MV-4-11 (cell line): Measurements from ENCODE around the gene KRT40.

ENCODE experiments used
- DNase-seq: peaks from one replicate; lab custom pipeline; 2025; lab: John Stamatoyannopoulos, UW

KRT40 gene

DNA sequence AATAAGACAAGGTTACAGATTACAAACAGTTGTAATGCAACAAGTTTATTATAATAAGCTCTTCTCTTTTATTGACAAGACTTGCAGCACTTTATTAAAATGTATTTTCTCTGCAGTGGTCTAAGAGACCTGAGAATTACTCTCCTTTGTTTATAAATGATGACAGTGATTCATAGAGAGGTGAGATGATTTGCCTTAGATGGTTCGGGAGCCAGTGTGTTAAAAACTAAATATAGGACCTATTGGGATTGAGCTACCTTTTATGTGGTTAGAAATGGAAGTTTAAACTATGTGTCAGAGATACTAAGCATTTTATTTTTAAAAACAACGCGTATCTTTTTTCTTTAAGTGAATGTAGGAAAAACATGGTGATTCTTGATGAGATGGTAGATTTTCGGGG lies 12.7 kb upstream of the KRT40 start:
- no peak for DNase-seq

DNA sequence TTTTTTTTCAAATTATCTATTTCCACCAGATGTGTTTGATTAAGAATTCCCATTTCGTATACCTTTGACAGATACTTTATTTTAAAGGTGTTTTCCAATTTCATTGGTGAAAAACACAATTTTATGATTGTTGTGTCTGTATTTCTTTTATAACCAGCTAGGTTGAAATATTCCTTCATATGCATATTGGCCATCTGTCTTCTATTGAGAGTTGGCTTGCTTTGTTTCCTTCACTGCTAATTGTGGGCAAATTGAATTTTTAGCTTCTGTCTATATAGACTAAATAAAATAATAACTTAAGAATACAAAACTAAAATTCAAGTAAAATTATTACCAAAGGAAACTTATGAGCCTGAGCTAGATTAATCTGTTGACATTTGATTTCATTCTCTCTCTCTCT lies 11.0 kb upstream of the KRT40 start:
- DNase-seq, result no peak

DNA sequence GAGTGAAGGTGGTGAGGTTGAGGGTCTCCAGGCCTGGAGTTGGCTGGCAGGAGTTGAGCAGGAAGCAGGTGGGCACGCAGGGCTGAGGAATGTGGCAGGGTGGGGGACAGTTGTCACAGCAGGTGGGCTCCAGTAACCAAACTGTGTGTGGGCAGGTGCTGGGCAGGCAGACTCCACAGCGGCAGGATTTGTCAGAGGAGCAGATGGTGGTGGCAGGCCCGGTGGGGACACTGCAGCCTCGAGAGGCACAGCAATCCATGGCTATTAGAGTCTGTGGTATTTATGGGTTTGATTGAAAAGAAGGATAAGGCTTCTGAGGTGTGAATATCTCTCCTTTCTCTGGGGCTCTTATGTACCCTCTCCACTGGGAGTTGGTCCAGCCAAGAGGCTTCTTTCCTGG lies 9.7 kb upstream of the KRT40 start, which contains the start of gene KRTAP3-3:
Gene KRTAP3-3 (minus strand): TSS at position 326 of the 400 bp plus-strand sequence. CDS start 67 bp downstream, at position 259.
- DNase-seq, result no peak

DNA sequence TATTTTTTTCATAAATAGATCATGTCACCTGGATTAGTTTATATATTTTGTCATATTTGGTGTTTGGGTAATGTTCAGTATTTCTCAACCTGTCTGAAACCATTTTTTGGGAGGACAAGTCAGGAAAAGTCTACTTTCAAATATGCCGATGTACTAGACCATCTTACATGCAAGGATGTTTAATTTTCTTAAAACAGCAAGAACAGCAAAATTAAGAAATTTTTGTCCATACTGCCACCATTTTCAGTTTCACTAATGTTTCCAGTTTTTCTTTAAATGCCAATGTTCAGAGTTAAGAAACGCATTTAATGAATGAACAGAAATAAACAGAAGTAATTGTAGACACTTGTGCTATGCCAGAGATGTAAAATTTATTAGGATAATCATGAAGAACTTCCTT lies 9.0 kb upstream of the KRT40 start:
- no peak for DNase-seq

DNA sequence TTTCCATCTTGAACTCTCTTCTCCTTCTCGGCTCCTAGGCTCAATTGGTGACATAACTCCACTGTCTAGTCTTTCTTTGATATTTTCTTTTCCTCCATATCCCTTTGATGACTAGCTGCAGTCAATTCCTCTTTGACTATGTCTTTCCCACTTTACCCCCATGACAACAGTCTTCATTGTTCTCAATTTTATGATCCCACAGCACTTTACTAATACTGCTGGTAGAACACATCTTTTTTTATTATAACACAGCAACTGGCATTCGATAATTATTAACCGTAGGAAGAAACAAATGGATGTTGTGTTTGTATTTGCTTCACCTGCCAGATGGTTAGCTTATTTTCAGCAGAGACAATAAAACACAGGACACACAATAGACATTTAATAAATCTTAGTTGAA lies 8.5 kb upstream of the KRT40 start:
- no peak for DNase-seq

DNA sequence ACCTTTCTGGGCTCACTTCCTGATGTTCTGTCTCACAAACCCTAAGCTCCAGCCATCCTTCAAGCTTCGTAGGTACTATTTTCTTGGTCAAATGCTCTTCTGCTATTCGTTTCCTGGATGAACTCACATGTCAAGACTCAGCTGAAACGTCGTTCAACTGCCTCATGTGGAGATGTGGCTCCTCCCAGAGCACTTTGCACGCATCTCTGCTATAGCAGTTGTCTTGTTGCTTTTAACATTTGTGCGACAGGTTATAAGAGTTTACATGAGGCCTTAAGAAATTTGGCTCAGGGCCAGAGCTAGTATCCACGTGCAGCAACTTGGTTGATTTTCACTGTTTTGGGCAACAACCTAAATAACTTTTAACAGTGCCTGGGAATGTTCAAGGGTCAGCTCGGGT lies 2.8 kb upstream of the KRT40 start:
- DNase-seq, result no peak

DNA sequence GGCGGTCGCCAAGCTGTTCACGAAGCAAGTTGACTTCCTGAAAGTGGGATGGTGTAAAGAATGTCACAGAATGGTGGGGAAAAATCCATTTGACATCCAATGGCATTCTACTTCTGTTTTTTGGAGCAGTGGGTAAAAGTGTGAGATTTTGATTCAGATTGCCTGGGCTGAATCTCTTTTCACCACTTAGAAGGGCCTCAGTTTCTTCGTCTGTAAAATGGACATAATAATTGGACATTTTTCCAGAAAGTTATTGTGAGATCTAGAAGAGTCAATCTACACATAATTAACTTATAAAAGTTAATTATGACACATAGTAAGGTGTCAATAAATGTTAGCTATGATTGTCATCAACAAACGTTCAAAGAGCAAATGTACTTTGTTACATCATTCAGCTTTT lies 3.0 kb downstream of the KRT40 start:
- no peak for DNase-seq

DNA sequence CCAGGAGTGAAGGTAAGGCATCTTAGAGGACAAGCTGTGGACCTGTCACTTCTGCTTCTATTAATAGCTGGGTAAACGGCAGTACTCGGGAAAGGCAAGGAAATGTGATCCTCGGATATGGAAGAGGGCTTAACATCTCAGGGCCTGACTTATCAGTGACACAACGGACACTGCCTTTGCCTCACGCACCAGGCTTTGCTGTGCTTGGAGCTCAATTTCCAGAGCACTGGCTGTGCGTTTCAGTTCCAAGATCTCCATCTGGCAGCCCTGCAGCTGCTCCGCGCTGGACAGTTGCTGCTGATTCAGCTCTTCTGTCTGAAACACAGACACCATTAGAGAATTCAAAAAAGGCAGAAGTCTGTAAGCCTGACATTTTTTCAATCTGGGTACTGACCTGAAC lies 3.5 kb downstream of the KRT40 start:
- DNase-seq, result no peak

DNA sequence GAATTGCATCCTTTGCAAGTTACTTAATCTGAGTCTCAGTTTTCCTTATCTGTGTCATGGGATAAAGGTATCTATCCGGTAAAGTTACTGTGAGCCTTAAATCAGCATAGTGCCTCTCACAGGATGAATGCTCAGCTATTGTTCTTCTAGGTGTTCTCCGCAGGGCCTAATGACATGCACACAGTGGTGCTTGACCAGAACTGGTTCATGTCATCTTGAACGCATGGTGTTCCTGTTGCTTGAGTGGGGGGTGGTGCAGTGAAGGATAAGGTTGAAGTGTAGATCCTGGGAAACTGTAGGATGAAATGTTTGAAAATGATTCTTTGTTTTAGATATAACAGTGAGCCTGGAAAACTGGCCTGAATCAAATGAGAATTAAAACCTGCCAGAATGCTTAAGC lies 4.0 kb downstream of the KRT40 start:
- no peak for DNase-seq

DNA sequence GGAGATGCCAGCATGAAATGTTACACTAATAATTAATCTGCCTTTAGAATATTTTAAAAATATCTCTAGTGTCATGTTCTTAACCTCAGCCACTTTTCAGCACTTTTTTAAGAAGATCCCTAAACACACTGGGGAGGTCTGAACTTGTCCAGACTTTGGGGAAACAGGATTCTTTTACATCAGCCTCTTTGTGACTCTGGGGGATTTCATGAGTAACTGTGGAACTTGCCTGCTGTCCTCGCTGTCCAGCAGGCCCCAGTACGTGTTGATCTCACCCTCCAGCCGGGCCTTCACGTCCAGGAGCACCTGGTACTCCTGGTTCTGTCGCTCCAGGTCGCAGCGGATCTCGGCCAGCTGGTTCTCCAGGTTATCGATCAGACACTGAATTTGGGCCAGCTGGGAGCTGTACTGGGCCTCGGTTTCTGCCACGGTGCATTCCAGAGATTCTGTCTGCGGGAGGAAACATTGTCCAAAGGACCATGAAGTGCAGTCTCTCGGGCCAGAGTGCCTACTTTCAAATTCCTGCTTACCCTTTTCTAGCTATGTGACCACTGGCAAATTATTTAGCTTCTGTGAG lies 5.5 kb downstream of the KRT40 start:
- no peak for DNase-seq

DNA sequence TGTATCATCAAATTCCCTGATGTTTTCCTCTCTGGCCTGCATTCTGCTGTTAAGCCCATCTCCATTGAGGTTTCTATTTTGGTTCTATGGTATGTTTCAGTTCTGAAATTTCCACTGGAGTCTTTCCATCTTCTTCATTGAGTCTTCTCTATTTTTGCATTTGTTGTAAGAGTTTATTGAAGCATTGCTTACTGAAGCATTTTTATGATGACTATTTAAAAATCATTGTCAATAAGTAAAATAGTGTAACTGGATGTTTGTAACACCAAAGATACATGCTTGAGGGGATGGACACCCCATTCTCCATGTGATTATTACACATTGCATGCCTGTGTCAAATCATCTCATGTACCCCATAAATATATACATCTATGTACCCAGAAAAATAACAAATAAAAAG lies 8.6 kb downstream of the KRT40 start:
- DNase-seq, result no peak

DNA sequence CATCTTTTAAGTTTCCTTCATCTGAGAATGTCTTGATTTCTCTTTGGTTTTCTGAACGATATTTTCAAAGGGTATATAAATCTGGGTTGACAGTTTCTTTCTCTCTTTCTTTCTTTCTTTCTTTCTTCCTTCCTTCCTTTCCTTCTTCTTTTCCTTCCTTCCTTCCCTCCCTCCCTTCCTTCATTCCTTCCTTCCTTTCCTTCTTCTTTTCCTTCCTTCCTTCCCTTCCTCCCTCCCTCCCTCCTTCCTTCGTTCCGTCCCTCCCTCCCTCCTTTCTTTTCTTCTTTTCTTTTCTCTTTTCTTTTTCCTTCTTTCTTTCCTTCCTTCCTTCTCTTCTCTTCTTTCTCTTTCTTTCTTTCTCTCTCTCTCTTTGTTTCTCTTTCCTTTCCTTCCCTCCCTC lies 9.8 kb downstream of the KRT40 start:
- no peak for DNase-seq

DNA sequence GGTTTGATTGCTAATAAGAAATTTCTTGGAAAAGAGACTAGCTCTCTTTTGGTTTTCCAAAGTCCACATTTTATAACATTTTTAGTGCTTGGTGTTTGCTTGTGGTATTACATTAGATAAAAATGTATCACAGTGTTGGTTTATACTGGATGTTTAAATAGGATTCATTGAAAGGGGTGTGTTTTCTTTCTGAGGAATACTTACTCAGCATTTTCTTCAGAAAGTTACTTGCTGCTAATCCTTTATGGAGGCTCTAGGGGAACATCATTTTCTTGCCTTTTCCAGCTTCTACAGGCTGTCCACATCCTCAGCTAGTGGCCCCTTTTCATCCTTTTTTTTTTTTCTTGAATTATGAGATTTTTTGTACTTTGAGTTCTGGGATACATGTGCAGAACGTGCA lies 16.5 kb downstream of the KRT40 start:
- no peak for DNase-seq

DNA sequence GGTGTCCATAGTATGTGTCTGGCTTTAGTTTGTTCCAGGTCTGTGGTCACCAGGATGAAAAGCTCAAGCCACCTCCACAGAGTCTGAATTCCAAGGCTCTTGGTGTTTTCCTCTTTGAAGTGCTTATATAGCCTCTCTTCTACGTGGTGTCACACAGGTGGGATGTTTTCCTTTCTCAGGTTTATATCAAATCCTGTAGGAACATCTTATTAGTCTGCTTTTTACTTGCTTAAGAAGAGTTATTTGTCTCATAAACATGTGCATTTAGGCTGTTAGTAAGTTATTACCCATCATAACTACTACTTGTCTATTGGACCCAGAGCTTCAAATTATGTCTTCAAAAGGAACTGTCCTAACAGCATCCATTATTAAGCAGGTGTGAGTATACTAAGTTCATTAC lies 17.3 kb downstream of the KRT40 start, which contains the start of gene KRT39:
Gene KRT39 (minus strand): TSS at position 101 of the 400 bp plus-strand sequence. CDS start 92 bp downstream, at position 9.
- no peak for DNase-seq

DNA sequence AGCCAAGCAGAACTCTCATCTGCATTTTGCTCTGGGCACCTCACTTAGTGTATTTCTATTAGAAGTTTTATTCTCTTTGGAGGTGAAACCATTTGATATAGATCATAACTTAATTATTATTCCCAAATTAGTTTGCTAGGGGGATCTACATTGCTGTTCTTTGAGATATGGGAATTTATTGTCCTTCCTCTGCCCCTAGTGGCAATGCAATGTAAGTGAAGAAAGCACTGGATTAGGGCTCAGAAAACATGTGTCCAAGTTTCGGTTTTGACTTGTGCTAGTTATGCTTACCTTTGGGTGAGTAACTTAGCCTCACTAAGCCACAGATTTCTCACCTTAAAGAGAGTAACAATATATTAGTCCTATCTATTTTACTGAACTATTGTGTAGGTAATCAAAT lies 20.3 kb downstream of the KRT40 start:
- peak; percentile 2 for DNase-seq

DNA sequence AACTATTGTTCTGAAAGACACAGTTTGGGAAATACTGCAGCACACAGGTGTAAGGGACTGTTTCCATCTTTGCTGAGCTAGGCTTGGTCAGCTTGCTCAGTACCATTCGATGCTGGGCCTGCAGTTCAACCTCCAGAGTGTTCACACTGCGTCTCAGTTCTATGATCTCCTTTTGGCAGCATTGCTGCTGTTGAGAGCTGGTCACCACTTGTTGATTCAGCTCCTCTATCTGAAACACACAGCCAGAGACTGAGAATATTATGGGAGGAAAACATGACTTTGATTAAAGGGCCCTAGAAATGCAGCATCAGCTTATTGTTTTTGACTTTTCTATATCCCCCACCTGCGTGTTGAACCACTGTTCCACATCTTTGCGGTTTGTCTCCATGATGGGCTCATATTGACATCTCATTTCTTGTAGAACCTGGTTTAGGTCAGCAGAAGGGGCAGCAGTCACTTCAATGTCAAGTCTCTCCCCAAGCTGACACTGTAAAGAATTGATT lies 22.0 kb downstream of the KRT40 start:
- no peak for DNase-seq

DNA sequence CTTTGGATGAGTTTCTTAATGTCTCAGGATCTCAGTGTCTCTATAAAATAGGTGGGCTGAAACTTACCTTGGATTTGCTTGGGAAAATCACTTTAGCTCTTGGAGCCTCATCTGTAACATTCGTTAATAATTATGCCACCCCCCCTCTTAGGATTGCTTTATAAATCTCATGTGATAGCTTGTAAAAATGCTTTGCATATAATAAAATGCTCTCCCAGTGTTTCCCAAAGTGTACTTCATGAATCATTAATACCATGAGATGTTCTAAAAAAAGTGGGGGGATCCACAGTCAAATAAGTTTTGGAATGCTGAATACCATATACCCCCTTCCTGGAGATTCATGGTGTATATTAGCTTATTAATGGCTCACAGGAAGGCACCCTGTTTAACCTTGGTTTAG lies 22.5 kb downstream of the KRT40 start:
- DNase-seq, result no peak

DNA sequence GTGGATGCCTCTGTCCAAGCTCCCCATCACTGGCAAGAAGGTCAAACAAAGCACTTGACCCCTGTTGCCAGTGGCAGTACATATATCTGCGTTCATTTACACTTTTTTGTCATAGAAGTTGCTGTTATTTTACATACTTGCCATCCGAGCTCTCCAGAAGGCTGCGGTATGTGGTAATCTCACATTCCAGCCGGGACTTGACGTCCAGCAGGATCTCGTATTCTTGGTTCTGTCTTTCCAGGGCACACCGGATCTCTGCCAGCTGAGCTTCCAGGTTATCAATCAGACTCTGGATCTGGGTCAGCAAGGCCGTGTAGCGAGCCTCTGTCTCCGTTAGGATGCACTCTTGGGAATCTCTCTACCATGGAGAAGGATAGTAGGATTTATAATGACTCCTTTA lies 24.0 kb downstream of the KRT40 start:
- no peak for DNase-seq

DNA sequence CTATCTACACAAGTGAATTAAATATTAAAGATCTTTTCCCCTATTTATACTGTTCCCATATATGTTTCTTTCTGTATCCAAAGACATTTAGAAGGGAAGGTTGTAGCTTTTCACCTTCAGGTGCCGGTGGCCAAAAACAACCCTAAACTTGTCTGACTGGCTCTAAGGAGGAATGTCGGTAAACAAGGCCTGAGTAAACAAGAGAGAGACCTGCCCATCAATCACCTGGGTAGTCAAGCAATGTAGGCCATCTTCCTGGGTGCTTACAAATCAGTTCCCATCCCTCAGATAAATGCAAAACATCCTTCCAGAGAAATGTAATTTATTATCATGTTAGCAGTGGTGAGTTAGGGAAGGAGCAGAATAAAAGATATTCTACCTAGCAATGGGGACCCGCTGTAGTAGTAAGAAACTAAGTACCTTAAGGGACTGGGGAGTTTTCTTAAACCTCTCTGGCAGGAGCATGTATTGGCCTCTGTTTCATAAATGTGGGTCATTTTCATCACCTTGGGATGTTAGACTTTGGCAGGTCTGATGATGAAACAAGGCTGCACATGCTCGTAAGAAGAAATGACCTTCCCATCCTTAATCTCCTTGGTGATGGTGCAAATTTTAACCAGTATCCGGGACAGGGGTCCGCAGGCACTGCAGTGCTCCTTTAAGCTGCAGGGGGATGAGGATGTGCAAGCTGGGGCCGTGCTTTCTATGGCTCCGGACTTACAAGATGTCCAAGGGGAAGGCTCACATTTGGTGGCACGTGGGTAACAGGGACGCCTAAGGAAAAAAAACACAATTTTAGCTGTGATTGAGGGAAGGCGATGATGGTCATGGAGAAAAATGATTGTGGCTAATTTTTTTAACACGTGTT lies 25.8 kb downstream of the KRT40 start:
- no peak for DNase-seq

DNA sequence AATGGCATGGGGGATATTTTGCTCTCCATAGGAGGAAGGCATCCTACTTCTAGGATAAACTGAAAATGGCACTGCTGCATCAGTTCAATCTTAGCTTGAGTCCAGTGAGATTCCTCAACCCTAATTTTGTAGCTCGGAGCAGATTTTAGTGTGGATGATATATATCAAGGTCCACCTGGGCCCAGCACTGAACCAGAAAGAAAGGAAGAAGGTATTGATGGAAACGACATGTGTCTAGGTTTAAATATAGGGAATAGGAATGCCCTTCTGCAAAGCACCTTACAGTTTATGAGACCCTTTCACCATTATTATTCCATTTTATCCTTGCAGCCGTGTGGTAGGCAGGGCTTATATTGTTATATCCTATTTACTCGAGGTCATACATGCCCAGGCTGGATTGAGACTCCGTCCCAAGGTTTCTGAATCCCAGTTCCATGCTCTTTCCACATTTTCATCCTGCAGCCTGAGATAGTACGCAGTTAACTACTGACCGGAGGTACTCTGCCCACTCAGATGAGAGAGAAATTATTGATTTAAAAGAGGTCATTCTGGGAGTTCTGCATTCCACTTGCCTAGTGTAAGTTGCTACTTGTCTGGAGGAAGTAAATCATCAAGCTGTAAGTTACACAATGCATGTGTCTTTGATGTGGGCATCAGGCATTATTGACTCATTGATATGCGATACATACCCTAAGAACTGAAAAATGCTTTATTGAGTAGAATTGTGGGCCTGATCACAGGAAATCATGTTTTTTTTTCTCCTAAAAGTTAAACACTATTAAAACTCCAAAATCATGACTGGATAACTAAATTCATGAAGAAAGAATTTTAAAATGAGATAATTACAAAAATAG lies 27.5 kb downstream of the KRT40 start:
- DNase-seq, result peak; percentile 35

DNA sequence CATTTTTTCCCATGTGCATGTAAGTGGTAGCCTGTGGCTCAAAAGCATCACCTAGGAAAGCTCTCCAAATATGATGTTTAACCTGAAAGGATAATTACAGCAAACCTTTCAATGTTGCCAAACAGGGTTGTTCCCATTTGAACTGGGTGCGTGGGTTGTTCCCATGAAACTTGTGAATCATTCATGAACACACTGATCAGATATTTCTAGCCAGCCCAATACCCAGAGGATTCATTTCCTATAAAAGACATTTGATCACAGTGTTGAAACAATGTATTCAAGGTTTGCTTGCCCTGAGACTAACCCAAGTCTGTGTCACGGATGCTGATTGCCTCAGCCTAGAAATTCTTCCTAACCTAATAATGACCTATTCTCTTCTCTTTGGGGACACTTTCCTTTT lies 30.2 kb downstream of the KRT40 start:
- no peak for DNase-seq

DNA sequence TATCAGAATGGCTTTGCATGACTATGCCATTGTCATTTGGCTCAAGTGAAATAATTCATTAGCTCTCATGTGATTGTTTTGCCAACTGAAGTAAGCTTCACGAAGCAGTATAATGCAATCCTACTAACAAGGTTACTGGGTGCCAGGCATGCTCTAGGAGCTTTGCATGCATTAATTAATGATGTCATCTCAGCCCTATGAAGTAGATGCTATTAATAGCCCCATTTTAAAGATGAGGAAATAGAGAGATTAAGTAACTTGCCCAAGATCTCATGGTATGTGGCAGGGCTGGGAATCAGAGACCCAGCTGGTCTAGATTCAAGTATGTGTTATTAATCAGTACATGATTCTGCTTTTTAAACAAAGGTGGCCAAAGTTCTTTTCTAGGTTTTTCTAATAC lies 31.5 kb downstream of the KRT40 start:
- DNase-seq, result peak; percentile 61

DNA sequence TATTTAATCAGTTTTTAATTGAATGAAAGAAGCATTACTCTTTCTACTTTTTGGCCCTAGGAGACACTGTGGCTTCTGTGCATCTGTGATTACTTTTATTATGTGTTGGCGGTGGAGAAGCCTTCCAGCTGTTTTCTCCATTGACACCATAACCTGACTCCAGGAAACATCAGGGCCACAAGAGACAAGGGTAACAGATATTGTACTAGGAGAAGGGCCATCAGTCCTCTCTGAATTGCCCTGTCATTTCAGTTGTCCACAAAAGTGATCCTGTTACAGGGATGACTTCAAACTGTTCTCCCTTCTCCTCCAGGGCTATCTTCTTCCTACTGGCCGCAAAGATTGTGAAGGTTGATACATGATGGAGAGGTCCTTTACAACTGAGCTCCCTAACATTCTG lies 32.0 kb downstream of the KRT40 start:
- DNase-seq, result no peak
